GM19468 (cell line): ENCODE results near the gene TOR4A.

Experiments used
- ATAC-seq: cut with Tn5 transposase; IDR thresholded peaks from one replicate; pipeline ENCODE4 v1.9.1; 2021; ENCODE audit warnings: mild to moderate bottlenecking, moderate library complexity, moderate number of reproducible peaks; ENCODE audit not compliant: unreplicated experiment; ENCODE audit errors: extremely low read depth

The TOR4A gene

GRCh38 chr9:137303893-137304382 lies 26.4 kb downstream of the TOR4A start:
- ATAC-seq, result no peak

GRCh38 chr9:137304383-137305059 lies 27.0 kb downstream of the TOR4A start:
- ATAC-seq, result no peak

DNA sequence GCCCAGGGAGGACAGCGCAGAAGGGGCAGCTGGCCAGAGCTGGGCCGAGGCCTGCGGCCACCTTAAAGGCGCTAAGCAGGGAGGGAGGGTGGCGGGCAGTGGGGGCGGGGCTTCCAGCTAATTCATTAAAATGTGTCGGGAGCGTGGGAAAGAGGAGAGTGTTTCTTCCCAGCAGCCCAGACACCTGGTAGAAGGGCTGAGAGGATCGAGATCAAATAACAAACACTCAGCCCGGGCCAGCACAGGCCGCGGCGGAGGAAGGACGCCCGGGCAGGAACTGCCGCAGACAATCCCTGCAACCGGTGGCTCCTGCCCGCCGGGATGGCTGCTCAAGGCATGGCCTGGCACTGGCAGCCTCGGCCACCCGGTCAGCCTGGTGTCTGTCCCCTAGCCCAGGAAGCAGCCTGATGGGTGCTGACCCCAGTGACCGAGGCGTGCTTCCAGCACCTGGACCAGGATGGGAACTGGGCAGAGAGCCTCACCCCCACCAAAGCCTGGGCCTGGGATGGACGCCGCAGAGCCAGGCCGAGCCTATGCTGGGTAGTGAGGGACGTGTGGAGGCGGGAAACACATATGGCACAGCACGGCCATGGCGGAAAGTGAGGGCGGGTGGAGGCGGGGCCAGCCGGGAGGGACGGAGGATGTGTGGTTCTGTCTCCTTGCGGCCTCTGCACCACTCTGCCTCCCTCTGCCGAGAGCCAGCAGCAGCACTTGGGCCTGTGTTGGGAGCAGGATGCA lies 27.7 kb downstream of the TOR4A start:
- no peak for ATAC-seq

GRCh38 chr9:137305798-137306065 lies 28.2 kb downstream of the TOR4A start:
- no peak for ATAC-seq

DNA sequence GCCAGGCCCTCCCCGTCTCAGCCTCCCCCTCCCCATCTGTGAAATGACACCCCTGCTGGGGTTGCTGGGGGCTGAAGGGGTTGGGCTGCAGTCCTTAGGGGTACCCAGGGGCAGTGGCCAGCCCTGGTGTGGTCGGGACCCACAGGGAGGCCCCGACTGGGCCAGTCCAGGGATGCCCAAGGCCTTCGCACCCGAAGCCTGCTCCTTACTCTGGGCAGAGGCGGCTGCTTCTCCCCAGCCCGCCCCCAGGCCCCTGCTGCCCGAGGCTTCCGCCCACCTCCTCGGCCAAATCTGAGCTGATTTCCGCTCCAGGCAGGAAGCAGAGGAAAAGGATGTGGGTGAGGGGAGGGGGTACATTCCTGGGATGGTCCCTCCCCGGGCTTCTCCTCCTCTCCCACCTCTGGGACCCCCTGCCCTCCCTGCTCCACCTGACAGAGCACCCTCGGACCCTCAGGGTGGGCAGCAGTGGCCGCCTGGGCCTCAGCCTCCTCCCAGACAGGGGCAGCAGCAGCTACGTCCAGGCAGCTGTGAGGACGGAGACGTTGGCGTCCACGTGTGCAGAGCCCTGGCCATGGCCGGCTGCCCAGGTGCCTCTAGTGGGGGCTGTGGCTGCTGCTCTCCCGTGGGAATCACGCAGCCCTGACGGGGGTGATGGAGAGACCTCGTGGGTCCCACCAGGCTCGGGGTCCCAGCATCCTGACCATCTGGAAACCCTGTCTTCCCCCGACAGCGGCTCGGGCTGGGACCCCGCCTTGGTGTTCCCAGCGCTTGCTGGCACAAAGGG lies 28.7 kb downstream of the TOR4A start:
- ATAC-seq, result no peak

GRCh38 chr9:137306850-137307254 lies 29.3 kb downstream of the TOR4A start:
- no peak for ATAC-seq

GRCh38 chr9:137307255-137308056 lies 29.9 kb downstream of the TOR4A start:
- ATAC-seq, result no peak

- ATAC-seq, result no peak
Measured at GRCh38 chr9:137308057-137308619, 30.6 kb downstream of the TOR4A start.

- ATAC-seq, result no peak
Measured at GRCh38 chr9:137309368-137310188, 32.1 kb downstream of the TOR4A start.

DNA sequence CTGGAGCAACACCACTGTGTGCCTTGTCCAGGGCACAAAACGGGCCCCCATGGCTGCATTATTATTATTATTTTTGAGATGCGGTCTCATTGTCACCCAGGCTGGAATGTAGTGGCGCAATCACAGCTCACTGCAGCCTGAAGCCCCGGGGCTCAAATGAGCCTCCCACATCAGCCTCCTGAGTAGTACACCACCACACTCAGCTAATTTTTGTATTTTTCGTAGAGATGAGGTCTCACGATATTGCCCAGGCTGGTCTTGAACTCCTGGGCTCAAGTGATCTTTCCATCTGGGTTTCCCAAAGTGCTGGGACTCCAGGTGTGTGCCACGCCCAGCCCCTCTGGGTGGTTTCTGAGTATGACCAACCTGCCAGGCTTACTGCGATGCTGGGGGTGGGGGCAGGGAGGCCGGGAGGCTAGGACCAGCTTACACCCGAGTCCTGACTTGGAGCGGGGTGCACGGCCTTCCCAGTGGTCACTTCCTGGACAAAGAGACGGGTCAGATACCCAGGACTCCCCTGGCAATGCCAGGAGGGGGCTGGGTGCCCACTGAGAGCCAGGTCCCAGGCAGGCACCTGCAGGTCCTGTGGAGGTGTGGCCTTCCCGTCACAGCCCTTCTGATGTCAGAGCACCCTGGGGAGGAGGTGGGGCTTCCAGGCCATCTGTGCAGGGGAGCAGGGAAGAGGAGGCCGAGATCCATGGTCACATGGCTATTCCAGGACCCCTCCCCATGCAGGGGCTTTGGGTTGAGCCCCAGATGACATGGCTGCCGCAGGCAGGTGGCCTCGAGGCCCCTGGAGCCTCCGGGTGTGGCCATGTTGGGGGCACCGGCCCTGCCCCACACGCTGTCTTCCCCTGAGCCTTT lies 32.9 kb downstream of the TOR4A start:
- no peak for ATAC-seq

DNA sequence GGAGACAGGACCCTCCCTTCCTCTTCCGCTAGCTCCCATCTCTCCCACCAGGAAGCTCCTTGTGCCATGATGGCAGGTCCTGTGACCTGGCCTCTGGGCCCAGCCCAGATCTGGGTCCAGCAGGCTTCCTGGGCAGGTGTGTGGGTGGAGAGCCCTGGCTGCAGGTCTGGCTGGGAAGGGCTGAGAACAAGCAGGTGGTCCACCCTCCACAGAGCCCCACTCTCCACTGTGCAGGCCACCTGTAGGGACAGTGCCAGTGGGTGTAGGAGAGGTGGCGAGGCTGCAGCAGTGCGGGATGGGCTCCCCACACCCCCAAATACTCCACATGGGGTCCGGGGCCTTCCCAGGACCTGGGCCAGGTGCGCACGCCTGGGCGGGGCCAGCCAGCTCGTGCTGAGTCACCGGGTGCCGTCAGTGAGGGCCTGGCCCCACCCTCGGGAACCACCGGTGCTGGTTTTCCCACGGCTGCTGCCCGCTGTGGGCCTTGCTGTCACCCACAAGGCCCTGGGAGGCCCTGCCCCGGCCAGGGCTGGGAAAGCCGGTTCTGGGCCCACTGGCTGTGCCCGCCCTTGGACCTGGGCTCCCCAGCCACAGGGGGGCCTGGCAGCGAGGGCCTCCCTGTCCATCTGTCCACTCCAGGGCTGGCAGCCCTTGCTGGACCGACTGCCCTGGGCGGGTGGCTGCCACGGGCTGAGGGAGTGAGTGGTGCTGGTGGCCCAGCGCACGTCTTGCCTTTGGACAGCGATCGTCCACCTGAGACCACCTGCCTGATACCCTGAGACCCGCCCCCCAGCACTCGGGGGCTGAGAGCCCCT lies 33.9 kb downstream of the TOR4A start:
- no peak for ATAC-seq

DNA sequence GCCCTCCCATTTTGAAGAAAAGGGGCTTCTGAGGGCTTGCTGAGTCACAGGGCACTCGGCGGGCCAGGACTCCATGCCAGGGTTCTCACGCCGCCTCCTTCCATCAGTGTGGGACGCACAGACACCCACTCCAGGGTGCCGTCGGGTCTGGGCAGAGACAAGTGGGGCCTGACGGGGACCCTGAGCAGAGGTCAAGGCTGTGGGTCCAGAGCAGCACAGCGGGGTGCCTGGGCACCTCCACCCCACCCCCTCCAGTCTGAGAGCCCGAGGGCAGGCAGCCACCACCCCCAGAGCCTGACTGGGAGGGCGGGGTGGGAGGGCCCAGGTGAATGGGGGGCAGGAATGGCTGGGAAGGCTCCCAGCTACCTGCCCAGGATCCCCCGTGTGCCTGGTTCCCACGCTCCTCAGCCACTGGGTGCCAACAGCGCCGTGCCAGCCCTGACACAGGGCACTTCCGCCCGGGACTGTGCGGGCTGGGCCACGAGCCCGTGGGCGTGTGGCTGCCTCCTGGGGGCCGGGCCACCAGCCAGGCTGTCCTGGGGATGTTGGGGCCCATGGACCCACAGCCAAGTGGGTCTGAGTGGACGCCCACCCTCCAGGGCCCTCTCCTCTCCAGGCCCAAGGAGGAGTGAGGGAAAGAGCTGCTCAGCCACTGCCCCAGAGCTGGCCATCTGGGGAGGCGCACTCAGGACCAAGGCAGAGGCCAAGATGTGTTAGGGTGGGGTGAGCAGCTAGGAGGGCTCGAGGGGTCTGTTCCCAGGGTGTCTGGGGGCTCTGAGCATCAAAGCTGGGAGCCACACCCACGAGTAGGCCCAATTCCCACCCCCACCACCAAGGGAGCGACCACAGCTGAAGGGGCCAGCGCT lies 34.7 kb downstream of the TOR4A start:
- no peak for ATAC-seq

GRCh38 chr9:137312852-137313325 lies 35.4 kb downstream of the TOR4A start:
- ATAC-seq, result no peak

DNA sequence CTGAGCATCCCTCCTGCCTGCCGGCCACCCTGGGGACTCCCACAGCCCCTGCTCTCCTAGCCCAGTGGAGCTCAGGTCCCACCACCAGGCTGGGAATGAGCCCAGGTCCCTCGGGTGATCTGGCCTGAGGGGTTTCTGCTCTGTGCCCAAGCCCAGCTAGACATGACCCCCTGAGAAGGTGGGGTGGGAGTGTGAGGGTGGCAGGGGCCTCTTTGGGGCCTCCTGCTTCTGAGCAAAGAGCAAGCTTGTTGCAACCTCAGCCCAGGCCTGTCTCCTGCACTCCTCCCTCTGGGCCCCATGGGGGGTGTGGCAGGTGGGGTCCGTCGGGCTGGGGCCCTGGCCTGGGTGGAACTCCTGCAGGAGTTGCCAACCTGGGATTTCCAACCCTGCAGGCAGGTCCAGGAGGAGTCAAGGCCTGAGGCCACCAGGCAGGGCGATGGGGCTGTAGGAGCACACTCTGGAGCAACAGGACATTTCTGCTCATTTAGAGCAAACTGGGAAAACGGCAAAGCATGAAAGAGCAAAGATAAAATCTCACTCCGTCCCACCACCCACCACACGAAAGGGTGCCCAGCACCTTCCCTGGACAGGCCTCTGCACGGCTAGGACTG lies 35.9 kb downstream of the TOR4A start:
- no peak for ATAC-seq

DNA sequence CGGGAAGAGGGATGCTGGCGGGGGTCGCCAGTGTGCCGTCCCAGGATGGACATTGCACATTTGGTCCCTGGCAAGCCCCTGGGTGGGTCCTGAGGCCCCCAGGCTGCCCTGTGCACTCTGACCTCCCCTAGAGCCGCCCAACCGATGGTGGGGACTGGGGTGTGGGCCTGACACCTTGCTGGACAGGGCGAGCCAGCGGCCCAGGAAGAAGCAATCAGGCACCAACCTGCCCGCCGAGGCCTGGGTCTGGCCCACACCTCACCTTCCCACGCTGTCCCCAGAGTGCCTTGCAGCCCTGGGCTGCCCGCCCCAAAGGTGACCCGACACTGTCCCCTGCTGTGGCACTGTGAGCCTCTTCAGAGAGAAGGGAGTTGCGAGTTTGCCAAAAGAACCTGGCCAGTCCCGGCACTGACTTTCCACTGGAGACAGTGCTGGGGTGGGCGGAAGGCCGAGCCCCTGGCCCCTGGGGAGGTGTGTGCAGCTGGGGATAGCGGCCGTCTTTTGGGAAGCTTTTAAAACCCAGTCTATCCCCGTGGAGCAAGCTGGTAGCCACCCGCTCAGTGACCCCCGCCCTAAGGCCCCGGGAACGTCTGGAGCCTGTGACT lies 36.5 kb downstream of the TOR4A start:
- ATAC-seq, result no peak
